NCI-H2196 treated with DMSO at 0.1 percent for 48 hours (cell line): Measurements from ENCODE around the gene GNG3.
"Not testable (repeated sequence)": the region's sequence is repeated elsewhere in the genome, so short reads cannot be mapped to it uniquely, and the experiment has no call there.

Experiments used
- DNase-seq: peaks from one replicate; lab custom pipeline; 2025; ENCODE audit not compliant: unreplicated experiment; lab: John Stamatoyannopoulos, UW

GNG3 gene

DNA sequence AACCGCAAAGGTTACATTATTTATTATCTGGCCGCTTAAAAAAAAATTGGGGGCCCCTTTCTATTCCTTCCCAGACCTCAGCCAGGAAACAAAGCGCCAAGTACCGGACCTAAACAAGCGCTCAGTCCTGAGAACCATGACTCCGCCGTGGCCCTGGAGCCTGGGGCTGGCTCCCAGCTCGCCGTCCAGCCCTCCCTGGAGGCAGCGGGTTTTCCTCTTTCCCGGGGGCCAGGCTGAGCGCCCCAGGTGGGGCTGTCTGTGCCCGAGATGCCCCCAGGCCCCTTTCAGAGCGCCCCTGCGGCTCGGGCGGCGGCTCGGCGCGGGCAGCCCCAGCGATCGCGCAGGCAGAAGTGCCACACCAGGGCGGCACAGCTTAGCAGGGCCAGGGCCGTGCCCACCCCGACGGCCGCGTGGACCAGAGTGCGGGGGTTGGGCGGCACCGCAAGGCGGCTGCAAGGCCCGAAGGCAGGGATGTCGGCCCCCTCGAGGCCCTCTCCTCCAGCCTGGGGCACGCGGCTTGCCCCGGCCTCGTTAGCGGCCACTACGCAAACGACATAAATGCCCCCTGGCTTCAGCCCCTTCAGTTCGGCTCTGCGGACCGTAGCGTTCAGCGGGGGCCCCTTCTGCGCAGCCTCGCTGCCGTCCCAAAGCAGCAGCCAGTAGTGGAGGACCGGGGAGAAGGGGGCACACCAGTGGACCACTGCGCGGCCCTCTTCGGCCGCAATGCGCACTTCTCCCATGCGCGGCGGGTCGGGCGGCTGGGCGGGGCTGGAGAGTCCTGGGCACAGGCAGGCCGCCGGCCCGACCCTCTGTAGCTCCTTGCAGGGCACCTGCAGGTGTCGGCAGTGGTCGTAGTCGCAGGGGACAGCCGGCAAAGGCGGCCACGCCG lies 19.7 kb upstream of the GNG3 start:
- DNase-seq = no peak

DNA sequence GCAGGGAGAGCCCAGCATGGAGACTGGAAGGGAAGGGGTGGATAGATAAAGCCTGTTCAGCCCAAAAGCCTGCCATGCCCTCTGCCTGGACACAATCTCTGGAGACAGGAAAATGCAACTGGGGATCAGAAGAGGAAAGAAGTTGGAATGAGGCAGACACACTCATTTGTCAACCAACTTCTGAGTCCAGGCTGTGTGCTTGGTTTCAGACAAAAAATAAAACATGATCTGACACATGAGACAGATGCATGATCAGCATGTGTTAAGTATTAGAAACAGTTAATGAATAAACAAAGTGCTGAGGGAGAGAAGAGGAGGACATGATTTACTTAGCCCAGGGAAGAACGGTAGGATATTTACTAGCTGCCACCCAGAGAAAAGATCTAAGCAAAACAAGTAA lies 19.0 kb upstream of the GNG3 start:
- DNase-seq = no peak

DNA sequence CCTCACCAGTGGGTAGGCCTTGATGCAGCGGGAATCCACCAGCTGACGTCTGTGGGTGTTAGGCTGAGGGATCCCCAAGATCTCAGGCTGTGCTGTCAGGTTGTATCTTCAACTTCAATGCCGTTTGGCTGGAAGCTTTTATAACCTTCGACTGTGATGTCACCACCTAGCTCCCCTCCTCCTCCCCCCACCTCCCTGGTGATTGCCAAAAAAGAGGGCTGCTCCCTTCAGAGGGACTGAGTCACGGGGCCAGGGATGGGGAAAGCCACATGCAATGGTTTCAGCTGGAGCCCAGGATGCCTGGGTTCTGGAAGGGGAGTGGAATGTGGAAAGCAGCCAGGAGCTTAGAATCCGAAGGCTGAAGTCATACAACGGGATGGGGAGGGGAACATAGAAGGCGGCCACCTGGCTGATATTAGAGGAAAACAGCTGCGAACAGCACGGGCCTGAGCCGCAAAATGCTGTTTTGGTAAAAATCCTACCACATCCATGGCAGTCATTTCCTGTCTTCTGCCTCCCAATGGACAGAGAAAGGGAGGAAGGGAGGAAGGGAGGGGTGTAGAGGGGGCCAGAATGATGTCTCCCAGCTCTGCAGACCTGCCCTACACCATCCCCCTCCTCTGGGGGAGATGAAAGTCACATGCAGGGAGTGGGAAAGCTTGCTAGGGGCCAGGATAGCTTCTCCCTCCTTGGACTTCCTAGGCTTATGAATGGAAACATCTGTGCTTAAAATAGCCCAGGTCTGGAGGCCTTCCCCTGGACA lies 17.9 kb upstream of the GNG3 start, which contains the start of gene LRRN4CL:
TSS of gene LRRN4CL (minus strand) at position 110 of the 763 bp plus-strand sequence. CDS start 1,022 bp downstream, outside the sequence.
- DNase-seq = no peak

DNA sequence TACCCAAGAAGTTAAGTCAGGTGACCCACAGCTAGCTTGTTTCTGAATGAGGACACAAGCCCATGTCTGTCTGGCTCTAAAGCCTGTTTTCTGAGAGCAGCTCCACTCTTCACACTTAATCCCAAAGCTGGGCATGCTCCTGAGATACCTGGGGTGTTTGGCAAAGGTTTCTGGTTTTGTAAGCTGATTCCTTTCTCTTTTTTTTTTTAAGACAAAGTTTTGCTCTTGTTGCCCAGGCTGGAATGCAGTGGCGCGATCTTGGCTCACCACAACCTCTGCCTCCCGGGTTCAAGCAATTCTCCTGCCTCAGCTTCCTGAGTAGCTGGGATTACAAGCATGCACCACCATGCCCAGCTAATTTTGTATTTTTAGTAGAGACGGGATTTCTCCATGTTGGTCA lies 13.9 kb upstream of the GNG3 start:
- DNase-seq = not testable (repeated sequence)

DNA sequence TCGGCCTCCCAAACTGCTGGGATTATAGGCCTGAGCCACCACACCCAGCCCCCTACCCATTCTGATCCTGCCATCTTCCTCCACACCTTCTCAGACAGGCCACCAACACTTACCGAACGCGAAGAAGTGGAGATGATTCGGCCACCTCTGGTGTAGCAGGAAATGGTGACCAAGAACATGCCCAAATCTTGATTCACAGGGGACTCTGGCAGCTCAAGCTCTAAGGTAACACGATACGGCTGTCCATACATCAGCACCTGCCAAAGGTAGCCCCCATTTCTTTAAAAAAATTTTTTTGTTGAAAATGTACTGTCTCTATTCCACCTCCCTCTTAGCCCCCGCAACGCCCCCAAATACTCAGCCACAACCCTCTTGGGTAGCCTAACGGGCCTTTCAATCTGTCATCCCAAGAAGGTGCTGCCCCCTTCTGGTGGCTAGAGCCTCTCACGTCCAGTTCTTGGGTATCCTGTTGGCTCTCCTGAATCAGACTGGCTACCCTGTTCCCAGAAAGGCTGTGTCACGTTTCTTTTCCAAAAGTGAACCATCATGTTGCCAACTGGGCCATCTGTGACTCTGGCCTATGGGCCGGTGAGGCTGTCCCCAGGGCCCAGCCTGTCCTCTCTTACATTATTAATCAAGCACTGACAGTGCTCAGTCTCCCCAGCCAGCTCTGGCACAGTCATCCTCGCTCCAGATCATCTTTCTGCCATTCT lies 12.9 kb upstream of the GNG3 start:
- DNase-seq = no peak

DNA sequence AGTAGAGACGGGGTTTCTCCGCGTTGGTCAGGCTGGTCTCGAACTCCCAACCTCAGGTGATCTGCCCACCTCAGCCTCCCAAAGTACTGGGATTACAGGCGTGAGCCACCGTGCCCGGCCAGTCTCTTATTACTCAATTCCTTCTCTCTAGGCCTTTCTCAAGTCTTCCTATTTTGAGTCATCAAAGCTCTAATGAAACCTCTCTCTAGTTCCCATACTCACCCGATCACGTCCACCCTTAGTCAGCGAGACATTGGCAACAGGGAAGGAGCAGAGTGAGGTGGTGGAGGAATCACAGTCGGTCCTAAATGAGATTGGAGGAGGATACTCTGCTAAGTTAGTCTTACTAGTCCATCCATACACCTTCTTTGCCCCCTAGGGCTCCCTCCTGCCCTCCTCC lies 5.2 kb upstream of the GNG3 start:
- no peak for DNase-seq

DNA sequence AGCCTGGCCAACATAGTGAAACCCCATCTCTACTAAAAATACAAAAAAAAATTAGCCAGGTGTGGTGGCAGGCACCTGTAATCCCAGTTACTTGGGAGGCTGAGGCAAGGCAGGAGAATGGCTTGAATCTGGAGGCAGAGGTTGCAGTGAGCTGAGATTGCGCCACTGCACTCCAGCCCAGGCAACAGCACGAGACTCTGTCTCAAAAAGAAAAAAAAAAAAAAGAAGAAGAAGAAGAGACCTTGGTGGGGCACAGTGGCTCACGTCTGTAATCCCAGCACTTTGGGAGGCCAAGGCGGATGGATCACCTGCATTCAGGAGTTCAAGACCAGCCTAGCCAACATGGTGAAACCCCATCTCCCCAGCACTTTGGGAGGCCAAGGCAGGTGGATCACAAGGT lies 3.6 kb upstream of the GNG3 start:
- DNase-seq = not testable (repeated sequence)

DNA sequence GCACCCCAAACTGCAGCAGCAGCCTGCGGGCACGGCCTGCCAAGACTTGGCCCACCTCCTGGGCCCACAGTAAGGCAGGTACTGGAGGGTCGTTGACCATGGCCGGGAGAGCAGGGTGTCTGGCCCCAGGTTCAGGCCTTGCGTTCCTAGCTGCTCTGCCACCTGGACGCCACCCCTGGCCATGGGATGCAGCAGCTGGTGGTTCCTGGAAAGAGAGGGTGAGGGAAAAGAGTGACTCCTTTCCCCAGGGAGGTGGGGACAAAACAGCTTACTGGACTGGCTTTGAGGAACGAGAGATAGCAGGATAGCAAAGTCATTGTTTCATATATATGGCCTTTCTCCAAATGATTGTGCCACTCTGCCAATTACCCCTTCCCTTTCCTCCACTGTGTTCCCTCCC lies 2.1 kb upstream of the GNG3 start:
- DNase-seq = peak; percentile 33

DNA sequence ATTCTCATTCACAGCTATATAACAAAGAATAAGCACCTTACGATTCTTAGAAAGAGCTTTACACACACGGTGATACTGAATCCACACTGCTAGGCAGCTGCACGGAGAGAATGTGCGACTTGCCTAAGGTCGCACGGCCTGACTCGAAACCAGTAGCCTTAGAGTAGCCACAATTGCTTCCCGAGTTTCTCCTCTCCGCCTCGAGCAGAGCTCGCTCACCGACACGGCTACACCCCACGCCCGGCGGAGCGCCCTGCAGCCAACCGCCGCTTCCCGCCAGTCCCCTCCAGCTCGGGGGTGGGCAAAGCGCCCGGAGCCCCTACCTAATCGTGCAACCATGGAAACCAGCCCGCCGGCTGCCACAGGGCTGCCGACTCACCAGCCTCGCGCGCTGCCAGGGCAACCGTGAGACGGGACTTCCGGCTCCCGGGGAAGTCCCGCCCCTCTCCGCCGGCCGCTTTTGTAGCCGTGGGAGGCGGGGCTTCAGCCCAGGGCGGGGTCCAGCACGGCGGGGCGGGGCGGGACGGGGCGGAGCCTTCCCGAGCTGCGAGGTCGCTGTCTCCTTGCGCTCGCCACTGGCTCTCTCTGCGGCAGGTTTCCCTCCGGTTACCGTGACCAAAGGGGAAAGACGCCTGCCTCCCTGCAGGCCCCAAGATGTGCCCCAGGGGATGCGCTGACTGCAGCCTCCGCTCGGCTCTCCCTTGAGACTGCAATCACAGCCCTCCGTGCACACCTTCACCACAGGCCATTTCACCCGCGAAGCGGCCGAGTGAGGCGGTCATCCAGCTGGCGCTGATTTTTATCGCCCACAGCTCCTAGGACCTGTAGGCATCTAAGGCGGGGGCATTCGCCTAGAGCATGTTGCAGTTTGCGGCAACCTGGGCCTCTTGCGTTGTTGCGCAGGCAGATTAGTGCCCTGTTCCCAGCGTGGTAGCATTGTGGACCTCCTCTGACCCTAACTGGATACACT lies 1.3 kb upstream of the GNG3 start:
- peak; percentile 88 for DNase-seq

DNA sequence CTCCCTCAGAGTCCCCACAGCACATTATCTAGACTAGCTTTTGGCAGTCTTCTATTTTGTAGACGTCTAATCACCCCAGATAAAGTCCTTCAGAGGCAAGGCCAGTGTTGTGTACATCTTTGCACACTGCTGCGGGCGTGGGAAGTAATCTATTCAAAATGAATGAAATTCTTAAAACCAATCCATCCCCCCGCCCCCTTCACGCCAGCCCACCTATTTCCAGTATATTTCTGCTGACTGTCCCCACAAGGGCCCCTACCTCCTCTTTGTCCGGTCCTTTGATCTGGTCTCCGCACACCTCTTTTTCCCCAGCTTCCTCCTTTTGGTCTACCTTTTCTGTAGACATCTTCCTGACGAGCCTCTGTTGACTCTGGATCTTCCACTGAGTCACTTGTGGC lies 627 bp upstream of the GNG3 start:
- DNase-seq = no peak

DNA sequence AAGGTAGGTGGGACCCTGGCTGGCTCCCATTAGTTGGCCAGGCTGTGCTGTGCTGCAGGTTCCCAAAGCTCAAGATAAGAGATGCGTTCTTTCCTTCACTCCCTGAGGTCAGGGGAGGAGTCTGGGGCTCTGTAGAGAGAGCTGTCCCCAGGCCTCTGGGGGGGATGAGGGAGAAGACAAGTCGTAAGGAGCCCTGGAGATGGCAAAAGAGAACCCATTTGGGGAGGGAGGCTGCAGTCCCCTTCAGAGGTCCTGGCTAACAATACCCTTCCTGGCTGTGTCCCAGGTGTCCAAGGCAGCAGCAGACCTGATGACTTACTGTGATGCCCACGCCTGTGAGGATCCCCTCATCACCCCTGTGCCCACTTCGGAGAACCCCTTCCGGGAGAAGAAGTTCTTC lies 916 bp downstream of the GNG3 start:
- DNase-seq = no peak

DNA sequence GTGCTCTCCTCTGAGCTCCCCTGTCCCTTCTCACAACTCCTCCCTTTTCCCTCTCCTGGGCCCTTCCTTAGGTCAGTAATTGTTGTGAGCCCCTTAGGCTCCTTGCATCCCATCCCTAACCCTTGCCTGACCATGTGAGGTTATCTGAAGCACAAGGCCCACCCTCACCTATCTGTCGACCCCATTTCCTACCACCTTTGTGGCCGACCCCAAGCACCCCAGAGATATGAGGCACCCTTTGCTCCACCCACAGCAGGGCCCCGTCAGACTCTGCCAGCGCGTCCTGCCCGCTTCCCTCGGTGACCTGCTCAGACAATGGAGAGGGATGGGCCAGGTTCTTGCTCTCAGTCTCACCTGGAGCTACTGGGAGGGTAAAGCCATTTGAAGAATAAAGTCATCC lies 1.3 kb downstream of the GNG3 start:
- DNase-seq = peak; percentile 62

DNA sequence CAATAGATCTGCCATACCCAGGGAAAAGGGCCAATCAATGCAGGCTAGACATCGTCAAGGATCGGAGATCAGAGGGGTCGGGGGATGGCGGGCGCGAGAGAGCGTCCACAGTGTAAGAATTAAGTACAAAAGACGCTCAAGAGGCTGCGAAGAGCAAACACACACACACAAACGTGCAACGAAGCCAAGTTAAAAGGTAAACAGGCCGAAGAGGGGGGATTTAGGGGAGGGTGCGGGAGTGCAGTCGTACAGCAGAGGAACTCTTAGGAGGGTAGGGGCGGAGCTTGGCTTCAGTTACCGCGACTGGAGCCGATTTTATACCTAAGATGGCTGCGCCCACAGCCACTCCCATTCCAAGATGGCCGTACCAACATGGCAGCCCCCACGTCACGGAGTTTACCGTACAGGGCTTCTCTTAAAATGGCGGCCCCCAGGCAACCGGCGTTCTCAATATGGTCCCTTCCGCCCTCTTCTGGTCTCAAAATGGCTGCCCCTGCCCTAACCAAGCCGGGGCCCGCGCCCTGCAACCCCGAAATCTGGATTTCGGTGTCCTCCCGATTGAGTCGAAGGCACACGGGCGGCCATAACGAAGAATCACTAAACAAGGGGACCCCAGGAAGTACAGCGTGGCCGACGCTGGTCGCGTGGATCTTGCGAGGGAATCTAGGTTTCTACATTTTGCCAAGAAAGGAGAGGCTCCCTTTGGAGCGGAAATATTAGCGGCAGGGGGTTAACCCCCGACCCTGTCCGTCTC lies 1.9 kb downstream of the GNG3 start:
- DNase-seq = peak; percentile 97

DNA sequence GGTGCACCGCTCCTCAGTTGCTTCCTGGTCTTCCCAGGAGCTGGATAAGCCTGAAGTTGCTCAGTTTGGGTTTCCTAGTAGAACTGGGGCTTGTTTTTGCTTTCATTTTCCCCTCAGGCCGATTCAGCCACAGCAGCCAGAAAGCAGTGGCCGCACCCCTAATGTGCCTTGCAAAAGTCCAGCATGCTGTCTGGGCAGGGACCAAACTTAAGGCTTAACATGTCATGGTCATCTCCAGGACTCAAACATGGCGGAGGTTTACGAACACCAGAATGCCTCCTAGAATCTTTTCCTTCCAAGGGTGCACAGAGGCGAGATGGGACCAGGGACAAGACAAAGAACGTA lies 2.5 kb downstream of the GNG3 start:
- DNase-seq = peak; percentile 23

DNA sequence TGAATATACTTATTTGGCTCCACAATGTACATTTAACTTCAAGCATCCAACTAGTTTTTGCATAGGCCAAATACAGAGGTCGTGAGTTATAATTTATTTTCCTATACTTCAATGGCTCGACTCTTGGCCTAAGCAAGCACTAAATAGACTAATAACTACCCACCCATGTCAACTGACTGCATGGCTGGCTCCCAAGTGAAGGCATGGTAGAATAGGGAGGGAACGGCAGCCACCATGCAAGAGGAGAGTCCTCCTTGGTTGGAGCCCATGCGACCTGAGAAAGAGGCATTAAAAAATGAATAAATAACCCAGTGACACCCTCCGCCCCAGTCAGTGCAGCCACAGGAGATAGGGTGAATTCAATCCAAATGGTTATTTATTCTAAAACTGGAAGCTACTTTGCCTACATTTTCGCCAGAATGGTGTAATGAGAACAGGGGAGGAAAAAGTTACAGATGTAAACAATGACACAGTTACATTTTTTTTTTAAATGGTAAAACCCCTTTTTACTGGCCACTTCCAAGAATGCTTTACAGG lies 4.9 kb downstream of the GNG3 start:
- no peak for DNase-seq

DNA sequence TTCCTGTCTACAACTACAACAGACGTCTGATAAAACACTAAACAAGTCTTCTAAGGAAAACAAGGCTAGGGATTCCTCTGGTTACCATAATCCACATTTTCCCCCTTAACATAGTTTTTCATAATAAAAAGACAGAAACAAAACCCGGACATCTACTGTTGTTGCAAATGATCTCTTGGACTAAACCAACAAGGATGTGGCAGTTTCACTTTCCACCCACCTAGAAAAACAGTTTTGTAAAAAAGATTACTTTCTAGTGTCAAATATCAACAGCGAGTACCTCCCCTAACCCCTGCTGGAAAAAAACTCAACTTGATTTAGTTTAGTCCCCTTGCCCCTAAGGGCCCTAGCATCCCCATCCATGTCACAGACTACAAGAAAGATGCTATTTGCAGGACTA lies 5.4 kb downstream of the GNG3 start:
- DNase-seq = no peak

DNA sequence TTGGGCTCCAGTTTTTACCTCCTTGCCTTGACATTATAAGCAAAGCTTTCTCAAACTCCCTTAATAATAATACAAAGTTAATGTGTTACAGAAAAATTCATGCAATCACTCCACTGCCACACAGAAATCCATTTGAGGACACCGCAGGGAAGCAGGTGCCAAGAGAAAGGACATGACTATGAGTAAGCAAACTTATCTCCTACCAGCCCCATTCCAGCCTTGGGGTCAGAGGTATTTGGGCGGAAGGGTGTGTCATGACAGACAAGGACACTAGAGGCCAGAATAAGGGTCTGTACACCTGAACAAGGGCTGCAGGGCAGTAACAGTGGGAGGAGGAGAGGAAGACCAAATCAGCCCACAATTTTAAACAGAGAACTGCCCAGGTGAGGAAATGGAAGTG lies 5.9 kb downstream of the GNG3 start:
- no peak for DNase-seq

DNA sequence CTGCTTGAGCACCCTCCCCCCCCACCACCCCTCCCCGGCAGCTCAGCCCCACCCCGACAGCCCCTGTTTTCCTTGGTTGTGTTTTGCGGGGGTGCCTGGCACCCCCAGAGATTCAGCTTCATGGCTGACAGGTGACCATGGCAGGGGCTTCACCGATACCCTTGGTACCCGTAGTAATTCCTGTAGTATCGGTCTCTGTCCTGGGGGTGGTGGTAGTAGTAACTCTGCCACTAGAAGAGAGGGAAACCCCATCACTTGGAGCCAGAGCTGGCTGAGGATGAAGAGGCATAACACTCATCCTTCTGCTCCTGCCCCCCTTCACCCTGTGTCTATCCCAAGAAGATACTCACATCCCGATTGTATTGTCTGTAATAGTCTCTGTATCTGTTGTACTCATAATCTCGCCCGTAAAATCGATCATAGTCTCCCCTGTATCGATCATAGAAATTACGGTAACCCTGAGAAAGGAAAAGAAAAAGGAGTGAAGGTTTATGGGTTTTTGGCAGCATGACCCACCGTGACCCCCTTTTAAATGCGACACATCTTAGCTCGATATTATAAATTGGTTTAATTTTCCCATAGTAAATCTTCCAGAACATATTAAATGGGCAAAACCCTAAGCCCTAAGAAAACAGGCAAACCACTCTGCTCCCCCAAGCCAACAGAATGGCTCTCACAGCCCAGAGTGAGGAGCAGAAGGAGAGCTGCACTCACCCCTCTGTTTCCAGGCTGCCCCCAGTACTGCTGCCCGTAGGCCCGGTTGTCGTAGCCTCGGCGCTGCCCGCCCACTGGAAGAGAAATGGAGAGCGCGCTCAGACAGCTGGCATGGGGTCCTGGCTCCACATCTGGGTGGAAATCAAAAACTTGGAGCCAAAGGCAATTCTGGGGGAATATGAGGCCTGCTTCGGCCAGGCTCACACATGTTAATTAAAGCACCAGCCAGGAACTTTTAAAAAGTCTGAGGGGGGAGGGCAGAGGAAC lies 8.0 kb downstream of the GNG3 start:
- no peak for DNase-seq
